RWPE1 (cell line): ENCODE measurements around the gene TECPR2.

Experiments used
- CTCF ChIA-PET: fragments of 350-600 bp; sonication (Branson Sonifier 250); formaldehyde crosslinking; extraction: SDS; loops from one replicate; lab custom pipeline; 2021; lab: Yijun Ruan, JAX
- POLR2A ChIA-PET: fragments of 400-600 bp; formaldehyde crosslinking; extraction: SDS; loops from one replicate; lab custom pipeline; 2020; ENCODE audit warnings: antibody characterized with exemption; ENCODE audit not compliant: low non-redundant PET; lab: Yijun Ruan, JAX
- DNase-seq: peaks from one replicate; pipeline ENCODE4 v3.0.0; 2012; ENCODE audit warnings: low spot score
- H3K27ac ChIP-seq: fragments of 450-650 bp; 2 replicates; pipeline ENCODE4 v1.5.1; 2017
- CTCF ChIP-seq: fragments of 450-650 bp; conservative IDR thresholded peaks from 2 replicates; pipeline ENCODE4 v1.5.1; 2017; ENCODE audit warnings: low read depth, mild to moderate bottlenecking

Gene TECPR2

DNA sequence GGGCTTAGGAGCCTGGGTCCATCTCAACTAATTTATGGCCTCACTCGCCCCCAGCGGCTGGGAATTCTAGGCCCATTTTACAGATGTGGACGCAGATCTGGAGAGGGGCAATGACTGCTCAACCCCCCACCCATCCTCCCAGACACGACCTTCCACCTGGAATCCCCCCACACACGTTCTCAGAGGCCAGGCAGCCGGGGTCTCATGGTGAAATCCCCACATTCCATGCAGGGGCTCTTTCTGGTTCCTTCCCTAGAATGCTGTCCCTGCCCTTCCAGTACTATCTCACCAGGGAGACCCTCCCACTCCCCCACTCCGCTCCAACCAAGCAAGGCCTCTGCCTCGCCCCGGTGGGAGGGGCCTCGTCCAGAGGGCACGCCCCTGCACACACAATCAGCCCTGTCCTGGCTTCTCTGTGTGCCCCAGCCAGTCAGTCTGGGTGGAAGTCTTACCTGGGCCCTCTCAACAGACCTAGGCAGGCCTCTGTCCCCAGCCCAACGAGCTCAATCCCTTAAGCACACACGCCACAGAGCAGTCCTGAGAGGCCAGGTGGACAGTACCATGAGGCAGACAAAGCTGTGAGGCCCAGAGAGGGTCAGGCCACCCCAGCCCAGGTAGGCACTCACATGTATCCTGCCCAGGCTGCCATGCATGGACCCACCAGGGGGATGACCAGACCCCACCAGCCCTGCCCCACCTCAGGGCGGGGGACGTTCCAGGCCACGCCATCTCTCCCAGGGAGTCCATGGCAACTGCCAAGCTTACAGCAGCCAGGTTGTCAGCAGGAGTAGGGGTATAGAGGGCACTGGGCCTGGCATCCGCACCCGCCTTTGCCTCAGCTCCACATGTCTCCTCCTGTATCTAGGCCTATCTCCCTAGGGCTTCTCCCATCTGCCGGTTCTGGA lies 148.1 kb downstream of the TECPR2 start:
- CTCF ChIA-PET, result interaction anchor here (0.5 to 1.0 kb wide), 2 partner anchors 73 to 83 kb away, joined by 3 to 5 read pairs; no protein-coding TSS in a partner anchor
- DNase-seq, result no peak
- no peak for TF ChIP-seq CTCF
- H3K27ac ChIP-seq, result peak overlapping the region; percentile 100
- POLR2A ChIA-PET, result interaction anchor here (0.6 kb wide), 2 partner anchors 83 to 119 kb away, joined by 3 to 4 read pairs; no protein-coding TSS in a partner anchor

GRCh38 chr14:102511538-102511937 lies 148.8 kb downstream of the TECPR2 start:
- peak overlapping the region; percentile 100 for H3K27ac ChIP-seq
- CTCF ChIA-PET, result no interaction called here
- DNase-seq, result no peak
- POLR2A ChIA-PET, result interaction anchor here (0.6 kb wide), 2 partner anchors 83 to 120 kb away, joined by 3 to 4 read pairs; no protein-coding TSS in a partner anchor
- no peak for TF ChIP-seq CTCF

DNA sequence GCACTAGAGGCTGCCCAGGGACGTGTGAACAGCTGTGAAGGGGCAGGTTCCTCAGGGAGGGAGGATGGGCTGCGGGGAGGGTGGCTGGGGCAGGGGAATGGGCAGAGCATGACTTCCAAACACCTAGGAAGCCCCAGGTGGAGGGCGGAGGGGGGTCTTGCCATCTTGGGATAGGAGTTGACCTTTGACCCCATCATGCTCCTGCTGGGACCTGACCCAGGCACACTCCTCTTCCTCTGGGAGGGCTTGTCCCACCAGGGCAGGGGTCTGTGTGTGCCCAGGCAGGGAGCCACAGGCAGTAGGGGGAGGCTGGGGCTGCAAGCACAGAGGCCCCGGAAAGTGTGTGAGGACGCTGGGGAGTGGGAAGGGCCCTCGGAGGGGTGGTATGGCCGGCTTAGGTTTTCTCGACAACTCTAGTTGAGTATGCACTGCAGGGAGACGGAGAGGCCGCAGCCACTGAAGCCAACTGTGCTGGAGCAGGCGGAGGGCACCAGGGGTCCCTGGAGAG lies 150.1 kb downstream of the TECPR2 start:
- no peak for TF ChIP-seq CTCF
- ChIA-PET POLR2A (interaction anchor here (0.6 kb wide), 1 partner anchor 74 kb away, joined by 3 read pairs; no protein-coding TSS in a partner anchor), CTCF (no interaction called here)
- peak overlapping the region; percentile 100 for H3K27ac ChIP-seq
- DNase-seq, result no peak

GRCh38 chr14:102513899-102514772 lies 151.4 kb downstream of the TECPR2 start:
- CTCF ChIA-PET, result interaction anchor here (2.2 kb wide), 1 partner anchor 76 kb away, joined by 18 read pairs; no protein-coding TSS in a partner anchor
- DNase-seq, result no peak
- no peak for TF ChIP-seq CTCF
- POLR2A ChIA-PET, result no interaction called here
- peak overlapping the region; percentile 100 for H3K27ac ChIP-seq

GRCh38 chr14:102514987-102515733 lies 152.4 kb downstream of the TECPR2 start:
- ChIA-PET CTCF (interaction anchor here (0.6 to 2.2 kb wide), 4 partner anchors 77 to 356 kb away, joined by 3 to 18 read pairs (median 4); no protein-coding TSS in a partner anchor), POLR2A (interaction anchor here (0.7 kb wide), 1 partner anchor 50 kb away, joined by 10 read pairs; no protein-coding TSS in a partner anchor)
- TF ChIP-seq CTCF, result no peak
- peak overlapping the region; percentile 100 for H3K27ac ChIP-seq
- DNase-seq, result no peak
